ENCODE measurements around the gene KHSRP. TPM values are rescaled to one million over a fixed set of nuclear protein-coding genes. Genes with fewer than 3 reads are reported as not detected.

The KHSRP gene, protein sequence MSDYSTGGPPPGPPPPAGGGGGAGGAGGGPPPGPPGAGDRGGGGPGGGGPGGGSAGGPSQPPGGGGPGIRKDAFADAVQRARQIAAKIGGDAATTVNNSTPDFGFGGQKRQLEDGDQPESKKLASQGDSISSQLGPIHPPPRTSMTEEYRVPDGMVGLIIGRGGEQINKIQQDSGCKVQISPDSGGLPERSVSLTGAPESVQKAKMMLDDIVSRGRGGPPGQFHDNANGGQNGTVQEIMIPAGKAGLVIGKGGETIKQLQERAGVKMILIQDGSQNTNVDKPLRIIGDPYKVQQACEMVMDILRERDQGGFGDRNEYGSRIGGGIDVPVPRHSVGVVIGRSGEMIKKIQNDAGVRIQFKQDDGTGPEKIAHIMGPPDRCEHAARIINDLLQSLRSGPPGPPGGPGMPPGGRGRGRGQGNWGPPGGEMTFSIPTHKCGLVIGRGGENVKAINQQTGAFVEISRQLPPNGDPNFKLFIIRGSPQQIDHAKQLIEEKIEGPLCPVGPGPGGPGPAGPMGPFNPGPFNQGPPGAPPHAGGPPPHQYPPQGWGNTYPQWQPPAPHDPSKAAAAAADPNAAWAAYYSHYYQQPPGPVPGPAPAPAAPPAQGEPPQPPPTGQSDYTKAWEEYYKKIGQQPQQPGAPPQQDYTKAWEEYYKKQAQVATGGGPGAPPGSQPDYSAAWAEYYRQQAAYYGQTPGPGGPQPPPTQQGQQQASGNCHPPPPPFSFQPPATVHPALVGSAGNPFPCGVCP
- total RNA-seq, result 240 and 241 TPM in 2 replicates
- long read RNA-seq, partial matches to known transcripts, result 0 of 1 reads
- long read RNA-seq, other reads (novel, unspliced or antisense), result 1 of 1 reads

DNA sequence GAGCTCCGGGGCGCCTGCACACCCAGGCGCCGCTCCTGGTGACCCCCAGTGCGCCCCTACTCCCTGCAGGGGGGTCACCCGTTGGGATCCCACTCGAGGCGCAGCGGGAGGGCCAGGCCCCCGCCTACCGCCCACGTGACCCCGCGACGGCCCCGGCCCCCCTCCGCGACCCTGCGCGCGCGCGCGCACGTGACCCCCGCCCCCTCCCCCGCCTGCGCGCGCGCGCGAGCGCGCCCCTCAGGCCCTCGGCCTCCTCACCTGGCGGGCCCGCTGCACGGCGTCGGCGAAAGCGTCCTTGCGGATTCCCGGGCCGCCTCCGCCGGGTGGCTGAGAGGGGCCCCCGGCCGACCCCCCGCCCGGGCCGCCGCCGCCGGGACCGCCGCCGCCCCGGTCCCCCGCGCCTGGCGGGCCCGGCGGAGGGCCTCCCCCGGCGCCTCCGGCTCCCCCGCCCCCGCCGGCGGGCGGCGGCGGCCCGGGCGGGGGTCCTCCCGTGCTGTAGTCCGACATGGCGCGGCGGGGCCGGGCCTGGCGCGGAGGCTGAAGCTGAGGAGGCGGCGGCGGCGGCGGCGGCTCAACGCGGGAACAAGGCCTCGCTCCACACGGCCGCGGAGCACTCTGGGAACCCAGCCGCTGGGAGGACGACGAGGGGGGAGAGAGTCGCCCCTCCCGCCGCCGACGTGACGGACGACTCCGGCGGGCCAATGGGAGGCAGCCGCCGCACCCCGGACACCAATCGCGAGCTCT, at the start of gene KHSRP:
TSS of gene KHSRP (minus strand) at position 617 of the 744 bp plus-strand sequence. CDS start at position 507, 110 bp downstream.
- peak within 1 kb of the TSS; percentile 84 for H3K4me3 Mint-ChIP-seq (ENCODE audit: unreplicated experiment)
- TF ChIP-seq, protein P1, sequence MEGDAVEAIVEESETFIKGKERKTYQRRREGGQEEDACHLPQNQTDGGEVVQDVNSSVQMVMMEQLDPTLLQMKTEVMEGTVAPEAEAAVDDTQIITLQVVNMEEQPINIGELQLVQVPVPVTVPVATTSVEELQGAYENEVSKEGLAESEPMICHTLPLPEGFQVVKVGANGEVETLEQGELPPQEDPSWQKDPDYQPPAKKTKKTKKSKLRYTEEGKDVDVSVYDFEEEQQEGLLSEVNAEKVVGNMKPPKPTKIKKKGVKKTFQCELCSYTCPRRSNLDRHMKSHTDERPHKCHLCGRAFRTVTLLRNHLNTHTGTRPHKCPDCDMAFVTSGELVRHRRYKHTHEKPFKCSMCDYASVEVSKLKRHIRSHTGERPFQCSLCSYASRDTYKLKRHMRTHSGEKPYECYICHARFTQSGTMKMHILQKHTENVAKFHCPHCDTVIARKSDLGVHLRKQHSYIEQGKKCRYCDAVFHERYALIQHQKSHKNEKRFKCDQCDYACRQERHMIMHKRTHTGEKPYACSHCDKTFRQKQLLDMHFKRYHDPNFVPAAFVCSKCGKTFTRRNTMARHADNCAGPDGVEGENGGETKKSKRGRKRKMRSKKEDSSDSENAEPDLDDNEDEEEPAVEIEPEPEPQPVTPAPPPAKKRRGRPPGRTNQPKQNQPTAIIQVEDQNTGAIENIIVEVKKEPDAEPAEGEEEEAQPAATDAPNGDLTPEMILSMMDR (IDR thresholded peaks at IDR 0.05), result no peak
- DNase-seq (ENCODE audit: extremely low spot score, unreplicated experiment), result no peak
- H3K9me3 Mint-ChIP-seq (ENCODE audit: unreplicated experiment), result no peaks in the 10 kb centered on the region
- peak within 1 kb of the TSS; percentile 92 for H3K27ac Mint-ChIP-seq (ENCODE audit: unreplicated experiment)
- peaks cover 24% of the 10 kb centered on the region for H3K4me1 Mint-ChIP-seq (ENCODE audit: unreplicated experiment)
- H3K36me3 Mint-ChIP-seq (ENCODE audit: unreplicated experiment), result peaks cover 14% of the 10 kb centered on the region
- H3K27me3 Mint-ChIP-seq (ENCODE audit: unreplicated experiment), result no peaks in the 10 kb centered on the region

DNA sequence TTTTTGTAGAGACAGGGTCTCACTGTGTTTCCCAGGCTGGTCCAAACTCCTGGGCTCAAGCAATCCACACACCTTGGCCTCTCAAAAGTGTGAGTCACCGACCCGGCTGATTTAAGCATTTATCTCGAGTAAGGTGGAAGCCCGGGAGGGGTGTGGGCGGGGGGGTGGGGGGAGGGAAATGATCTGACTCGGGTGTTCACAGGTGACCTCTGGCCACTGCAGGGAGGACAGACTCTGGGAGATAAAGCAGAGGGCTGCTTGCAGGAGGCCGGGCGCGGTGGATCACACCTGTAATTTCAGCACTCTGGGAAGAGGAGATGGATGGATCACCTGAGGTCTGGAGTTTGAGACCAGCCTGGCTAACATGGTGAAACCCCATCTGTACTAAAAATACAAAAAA, 49.0 kb upstream of the KHSRP start:
- H3K9me3 Mint-ChIP-seq (ENCODE audit: unreplicated experiment), result no peaks in the 10 kb centered on the region
- peaks cover 2% of the 10 kb centered on the region for H3K27me3 Mint-ChIP-seq (ENCODE audit: unreplicated experiment)
- TF ChIP-seq, protein P1 (IDR thresholded peaks at IDR 0.05), result no peak
- H3K36me3 Mint-ChIP-seq (ENCODE audit: unreplicated experiment), result no peaks in the 10 kb centered on the region
- no peak overlapping the region for H3K27ac Mint-ChIP-seq (ENCODE audit: unreplicated experiment)
- DNase-seq (ENCODE audit: extremely low spot score, unreplicated experiment), result no peak
- peaks cover 4% of the 10 kb centered on the region for H3K4me1 Mint-ChIP-seq (ENCODE audit: unreplicated experiment)
- no peak overlapping the region for H3K4me3 Mint-ChIP-seq (ENCODE audit: unreplicated experiment)

DNA sequence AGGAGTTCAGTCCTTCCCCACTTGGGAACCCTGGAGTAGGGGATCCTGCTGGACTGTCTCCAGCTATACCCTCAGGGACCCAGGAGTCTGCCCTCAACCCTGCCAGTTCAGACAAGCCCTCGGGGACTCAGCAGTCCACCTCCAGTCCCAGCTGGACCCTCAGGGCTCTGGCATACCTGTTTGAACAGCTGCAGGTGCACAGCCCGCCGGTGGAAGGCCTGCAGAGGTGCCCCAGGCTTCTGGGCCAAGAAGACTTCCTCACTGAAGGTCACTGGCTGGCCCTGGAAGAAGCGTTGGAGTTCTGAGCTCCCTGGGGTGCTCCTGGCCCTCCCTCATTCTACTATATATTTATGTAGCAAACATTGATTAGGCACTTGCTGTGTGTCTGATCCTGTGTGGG, 48.1 kb upstream of the KHSRP start:
- Mint-ChIP-seq H3K4me3 (ENCODE audit: unreplicated experiment) (no peak overlapping the region), H3K27me3 (ENCODE audit: unreplicated experiment) (peaks cover 6% of the 10 kb centered on the region), H3K36me3 (ENCODE audit: unreplicated experiment) (no peaks in the 10 kb centered on the region), H3K4me1 (ENCODE audit: unreplicated experiment) (peaks cover 4% of the 10 kb centered on the region), H3K27ac (ENCODE audit: unreplicated experiment) (no peak overlapping the region), H3K9me3 (ENCODE audit: unreplicated experiment) (no peaks in the 10 kb centered on the region)
- no peak for DNase-seq (ENCODE audit: extremely low spot score, unreplicated experiment)
- TF ChIP-seq, protein P1 (IDR thresholded peaks at IDR 0.05), result no peak

DNA sequence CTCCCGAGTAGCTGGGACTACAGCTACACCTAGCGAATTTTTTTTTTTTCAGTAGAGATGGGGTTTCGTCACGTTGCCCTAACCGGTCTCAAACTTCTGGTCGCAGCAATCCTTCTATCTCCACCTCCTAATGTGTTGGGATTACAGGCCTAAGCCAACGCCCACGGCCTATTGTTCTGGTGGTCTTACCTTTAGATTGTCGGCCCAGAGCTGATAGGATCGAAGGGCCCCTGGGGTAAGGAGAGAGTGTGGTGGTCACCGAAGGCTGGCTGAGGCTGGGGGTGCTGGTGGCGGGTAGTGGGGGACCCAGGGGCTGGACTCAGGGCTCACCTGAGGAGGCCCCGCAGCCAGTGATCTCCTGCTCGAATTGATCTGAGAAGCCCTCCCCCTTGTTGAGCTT, 46.5 kb upstream of the KHSRP start:
- H3K27me3 Mint-ChIP-seq (ENCODE audit: unreplicated experiment), result peaks cover 12% of the 10 kb centered on the region
- DNase-seq (ENCODE audit: extremely low spot score, unreplicated experiment), result no peak
- no peak overlapping the region for H3K4me3 Mint-ChIP-seq (ENCODE audit: unreplicated experiment)
- TF ChIP-seq, protein P1 (IDR thresholded peaks at IDR 0.05), result no peak
- no peaks in the 10 kb centered on the region for H3K36me3 Mint-ChIP-seq (ENCODE audit: unreplicated experiment)
- no peak overlapping the region for H3K27ac Mint-ChIP-seq (ENCODE audit: unreplicated experiment)
- H3K4me1 Mint-ChIP-seq (ENCODE audit: unreplicated experiment), result peaks cover 2% of the 10 kb centered on the region
- H3K9me3 Mint-ChIP-seq (ENCODE audit: unreplicated experiment), result no peaks in the 10 kb centered on the region

All from osteocyte (in vitro differentiated cells).